ENCODE data around the gene ALPL. TPM values are rescaled to one million over a fixed set of nuclear protein-coding genes. Genes with fewer than 3 reads are reported as not detected.
A peak's percentile ranks its signal among the peaks of the same experiment; 100 is the strongest.

Gene ALPL
- total RNA-seq, 4 donors from 2014 or later, result 5.3 to 52.8 (median 16.8) TPM

DNA sequence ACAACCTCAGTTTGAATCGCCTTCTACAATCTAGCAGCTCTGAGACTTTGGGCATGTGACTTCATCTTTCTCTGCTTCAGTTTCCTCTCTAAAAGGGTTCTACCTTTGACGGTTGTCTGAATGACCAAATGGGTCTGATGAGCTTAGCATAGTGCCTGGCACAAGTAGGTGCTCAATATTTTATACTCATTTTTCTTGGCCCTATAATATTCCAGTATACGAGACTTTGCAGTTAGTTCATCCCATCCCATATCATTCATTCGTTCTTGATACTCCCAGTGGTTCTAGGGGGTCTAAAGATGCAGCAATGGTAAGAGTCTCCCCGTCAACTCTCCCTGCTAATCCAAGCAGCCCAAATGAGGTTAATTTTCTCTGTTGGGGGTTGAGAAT lies 67.6 kb downstream of the ALPL start:
- DNase-seq (ENCODE audit: low spot score) (no peak), ATAC-seq (ENCODE audit: low FRiP score) (no peak)
- TF ChIP-seq, protein P1, sequence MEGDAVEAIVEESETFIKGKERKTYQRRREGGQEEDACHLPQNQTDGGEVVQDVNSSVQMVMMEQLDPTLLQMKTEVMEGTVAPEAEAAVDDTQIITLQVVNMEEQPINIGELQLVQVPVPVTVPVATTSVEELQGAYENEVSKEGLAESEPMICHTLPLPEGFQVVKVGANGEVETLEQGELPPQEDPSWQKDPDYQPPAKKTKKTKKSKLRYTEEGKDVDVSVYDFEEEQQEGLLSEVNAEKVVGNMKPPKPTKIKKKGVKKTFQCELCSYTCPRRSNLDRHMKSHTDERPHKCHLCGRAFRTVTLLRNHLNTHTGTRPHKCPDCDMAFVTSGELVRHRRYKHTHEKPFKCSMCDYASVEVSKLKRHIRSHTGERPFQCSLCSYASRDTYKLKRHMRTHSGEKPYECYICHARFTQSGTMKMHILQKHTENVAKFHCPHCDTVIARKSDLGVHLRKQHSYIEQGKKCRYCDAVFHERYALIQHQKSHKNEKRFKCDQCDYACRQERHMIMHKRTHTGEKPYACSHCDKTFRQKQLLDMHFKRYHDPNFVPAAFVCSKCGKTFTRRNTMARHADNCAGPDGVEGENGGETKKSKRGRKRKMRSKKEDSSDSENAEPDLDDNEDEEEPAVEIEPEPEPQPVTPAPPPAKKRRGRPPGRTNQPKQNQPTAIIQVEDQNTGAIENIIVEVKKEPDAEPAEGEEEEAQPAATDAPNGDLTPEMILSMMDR (IDR thresholded peaks at IDR 0.05), result no peak

DNA sequence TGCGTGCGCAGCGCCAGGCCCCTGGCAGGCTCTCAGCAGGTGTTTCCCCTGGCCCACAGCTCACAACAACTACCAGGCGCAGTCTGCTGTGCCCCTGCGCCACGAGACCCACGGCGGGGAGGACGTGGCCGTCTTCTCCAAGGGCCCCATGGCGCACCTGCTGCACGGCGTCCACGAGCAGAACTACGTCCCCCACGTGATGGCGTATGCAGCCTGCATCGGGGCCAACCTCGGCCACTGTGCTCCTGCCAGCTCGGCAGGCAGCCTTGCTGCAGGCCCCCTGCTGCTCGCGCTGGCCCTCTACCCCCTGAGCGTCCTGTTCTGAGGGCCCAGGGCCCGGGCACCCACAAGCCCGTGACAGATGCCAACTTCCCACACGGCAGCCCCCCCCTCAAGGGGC lies 68.1 kb downstream of the ALPL start:
- DNase-seq (ENCODE audit: low spot score) (no peak), ATAC-seq (ENCODE audit: low FRiP score) (no peak)
- TF ChIP-seq, protein P1 (IDR thresholded peaks at IDR 0.05), result no peak

DNA sequence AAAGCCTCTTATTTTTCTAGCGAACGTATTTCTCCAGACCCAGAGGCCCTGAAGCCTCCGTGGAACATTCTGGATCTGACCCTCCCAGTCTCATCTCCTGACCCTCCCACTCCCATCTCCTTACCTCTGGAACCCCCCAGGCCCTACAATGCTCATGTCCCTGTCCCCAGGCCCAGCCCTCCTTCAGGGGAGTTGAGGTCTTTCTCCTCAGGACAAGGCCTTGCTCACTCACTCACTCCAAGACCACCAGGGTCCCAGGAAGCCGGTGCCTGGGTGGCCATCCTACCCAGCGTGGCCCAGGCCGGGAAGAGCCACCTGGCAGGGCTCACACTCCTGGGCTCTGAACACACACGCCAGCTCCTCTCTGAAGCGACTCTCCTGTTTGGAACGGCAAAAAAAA lies 68.7 kb downstream of the ALPL start:
- no peak for DNase-seq (ENCODE audit: low spot score)
- ATAC-seq (ENCODE audit: low FRiP score), result no peak
- TF ChIP-seq, protein P1 (IDR thresholded peaks at IDR 0.05), result no peak

DNA sequence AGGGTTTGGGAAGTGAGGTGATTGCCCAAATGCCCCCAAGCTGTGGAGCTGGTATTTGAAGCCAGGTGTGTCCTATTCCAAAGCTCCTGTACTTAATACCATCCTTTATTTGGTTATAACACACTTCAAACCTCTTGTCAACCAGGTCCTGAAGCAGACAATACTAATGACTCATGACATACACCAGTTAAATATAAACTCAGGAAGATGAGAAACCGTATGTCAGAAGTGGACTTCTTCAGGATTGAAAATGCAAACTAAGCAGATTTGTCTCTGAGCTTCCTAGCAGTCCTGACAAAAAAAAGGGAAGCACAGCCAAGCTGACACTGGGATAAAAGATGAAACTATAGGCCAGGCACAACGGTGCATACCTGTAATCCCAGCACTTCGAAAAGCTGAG lies 70.6 kb downstream of the ALPL start:
- TF ChIP-seq, protein P1 (IDR thresholded peaks at IDR 0.05), result no peak
- ATAC-seq (ENCODE audit: low FRiP score), result no peak
- no peak for DNase-seq (ENCODE audit: low spot score)

DNA sequence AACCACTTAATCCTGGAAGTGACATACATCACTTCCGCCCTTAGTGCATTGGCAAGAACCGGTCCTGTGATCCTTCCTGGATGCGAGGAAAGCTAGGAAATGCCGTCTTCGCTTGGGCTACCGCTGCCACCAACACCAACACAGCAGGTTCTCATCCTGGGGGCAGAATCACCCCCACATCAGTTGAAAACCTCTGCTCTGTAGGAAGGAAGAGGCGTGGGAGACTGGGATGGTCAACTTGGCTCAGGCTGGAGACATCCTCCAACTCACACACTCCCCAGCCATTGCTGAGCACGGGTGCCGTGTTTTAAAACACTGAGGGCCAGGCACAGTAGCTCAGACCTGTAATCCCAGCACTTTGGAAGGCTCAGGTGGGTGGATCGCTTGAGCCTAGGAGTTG lies 74.9 kb downstream of the ALPL start:
- TF ChIP-seq, protein P1 (IDR thresholded peaks at IDR 0.05), result no peak
- ATAC-seq (ENCODE audit: low FRiP score), result no peak
- DNase-seq (ENCODE audit: low spot score), result no peak

DNA sequence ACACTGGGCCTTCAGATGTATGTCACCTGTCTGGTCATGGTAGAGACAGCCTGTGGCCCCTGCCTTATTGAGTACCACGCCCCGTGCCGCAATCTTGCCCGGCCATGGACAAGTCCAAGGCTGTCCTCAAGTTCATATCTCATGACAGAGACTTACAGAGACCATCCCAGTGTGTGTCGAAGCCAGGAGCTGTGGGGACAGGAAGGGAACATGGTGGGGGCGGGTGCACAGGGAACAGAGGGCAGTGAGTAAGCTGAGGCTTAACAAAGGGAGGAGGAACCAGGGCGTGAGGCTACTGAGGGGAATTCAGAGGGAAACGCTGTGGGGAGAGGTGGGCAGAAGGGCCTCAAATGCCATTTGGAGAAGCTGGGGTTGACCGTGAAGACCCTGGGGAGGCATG lies 75.8 kb downstream of the ALPL start:
- peak; percentile 25 for ATAC-seq (ENCODE audit: low FRiP score)
- no peak for DNase-seq (ENCODE audit: low spot score)
- TF ChIP-seq, protein P1 (IDR thresholded peaks at IDR 0.05), result no peak

DNA sequence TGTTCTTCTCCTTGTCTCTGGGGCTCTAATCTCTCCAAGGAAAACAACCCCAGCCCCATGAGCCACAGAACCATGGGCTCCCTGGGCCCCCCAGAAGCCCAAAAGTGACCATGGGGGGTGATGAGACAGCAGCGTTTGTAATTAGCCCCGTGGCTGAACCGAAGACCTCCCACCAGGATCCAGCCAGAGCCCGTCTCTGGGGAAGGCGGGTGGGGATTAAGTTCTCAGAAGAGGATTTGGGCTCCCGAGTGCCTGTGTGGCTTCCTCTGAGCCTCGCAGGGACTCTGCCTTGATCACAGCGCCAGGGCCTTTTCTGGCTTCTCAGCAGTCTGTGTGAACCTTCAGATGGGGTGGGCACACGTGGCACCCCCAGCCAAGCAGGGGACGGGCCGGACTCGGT lies 77.0 kb downstream of the ALPL start:
- ATAC-seq (ENCODE audit: low FRiP score) (no peak), DNase-seq (ENCODE audit: low spot score) (no peak)
- TF ChIP-seq, protein P1 (IDR thresholded peaks at IDR 0.05), result no peak

Measured in omental fat pad (tissue), 4 donors.